Measurements from ENCODE around the gene APOBEC3F.
"Not testable (repeated sequence)": the region's sequence is repeated elsewhere in the genome, so short reads cannot be mapped to it uniquely, and the experiment has no call there.

APOBEC3F gene

DNA sequence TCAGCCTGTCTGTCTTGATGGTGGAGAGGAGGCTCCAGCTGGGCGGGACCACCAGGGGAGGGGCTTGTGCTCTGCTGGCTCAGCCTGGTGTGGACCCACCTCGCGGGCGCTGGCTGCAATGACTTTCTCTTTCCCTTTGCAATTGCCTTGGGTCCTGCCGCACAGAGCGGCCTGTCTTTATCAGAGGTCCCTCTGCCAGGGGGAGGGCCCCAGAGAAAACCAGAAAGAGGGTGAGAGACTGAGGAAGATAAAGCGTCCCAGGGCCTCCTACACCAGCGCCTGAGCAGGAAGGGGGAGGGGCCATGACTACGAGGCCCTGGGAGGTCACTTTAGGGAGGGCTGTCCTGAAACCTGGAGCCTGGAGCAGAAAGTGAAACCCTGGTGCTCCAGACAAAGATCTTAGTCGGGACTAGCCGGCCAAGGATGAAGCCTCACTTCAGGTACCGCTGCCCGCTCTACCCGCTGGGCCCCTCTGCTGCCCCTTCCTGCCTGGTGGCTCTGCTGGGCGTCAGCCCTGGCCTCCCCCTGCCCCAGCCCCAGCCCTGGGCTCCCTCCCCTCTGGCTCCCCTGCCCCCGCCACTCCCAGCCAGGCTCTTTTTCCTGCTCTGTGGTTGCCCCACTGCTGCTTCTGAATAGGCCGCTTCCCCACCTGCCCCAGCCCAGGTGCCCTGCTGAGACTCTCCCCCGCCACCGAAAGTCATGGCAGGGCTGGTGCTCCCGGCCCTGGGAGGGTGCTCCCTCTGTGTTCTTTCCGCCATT lies at the start of gene APOBEC3F:
APOBEC3F (plus strand) TSS at position 327 of the 759 bp plus-strand sequence; CDS start at position 424, 97 bp downstream.
- H3K36me3 ChIP-seq (ENCODE audit: control insufficient read depth in 5 of 5, insufficient read depth in 5 of 5, low read length in 5 of 5): peaks cover 0 to 11% (median 6%) of the 10 kb centered on the region in 5 donors
- peak within 1 kb of the TSS; percentile 46 for H3K27ac ChIP-seq (ENCODE audit: low read depth, low read length)
- peaks cover 0 to 14% (median 7%) of the 10 kb centered on the region in 5 donors for H3K4me1 ChIP-seq (ENCODE audit: control insufficient read depth in 5 of 5, insufficient read depth in 5 of 5, low read length in 5 of 5)
- not testable (repeated sequence) for H3K27me3 ChIP-seq (ENCODE audit: control insufficient read depth in 5 of 5, insufficient read depth in 4 of 5, low read length in 5 of 5); H3K9me3 ChIP-seq (ENCODE audit: control insufficient read depth in 5 of 5, low read length in 5 of 5)
- peak within 1 kb of the TSS; percentile 28 to 73 (median 66) for H3K9ac ChIP-seq (ENCODE audit: low read length in 5 of 5)
- peak within 1 kb of the TSS; percentile 50 to 66 (median 63) for H3K4me3 ChIP-seq (ENCODE audit: low read depth in 1 of 5, low read length in 5 of 5)

DNA sequence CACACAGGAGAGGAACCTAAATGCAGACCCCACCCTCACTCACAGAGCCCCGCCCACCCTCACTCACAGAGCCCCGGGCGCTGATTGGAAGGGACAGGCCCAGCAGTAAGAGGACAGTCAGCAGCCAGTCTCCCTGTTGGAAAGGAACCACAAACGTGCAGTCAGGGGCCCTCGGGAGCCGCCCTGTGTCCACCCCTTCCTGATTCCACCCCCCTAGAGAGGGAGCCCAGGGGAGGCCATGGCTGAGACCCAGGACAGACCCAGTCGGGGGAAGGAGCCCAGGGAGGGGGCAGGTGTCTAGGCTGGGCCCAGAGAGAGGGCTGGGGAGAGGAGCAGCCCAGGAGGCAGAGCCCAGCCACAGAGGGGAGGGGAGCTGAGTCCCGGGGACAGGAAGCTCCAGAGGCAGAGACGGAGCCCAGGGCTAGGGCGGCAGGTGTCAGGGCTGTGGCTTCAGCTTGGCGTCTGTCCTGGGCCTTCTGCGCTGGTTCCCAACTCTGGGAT lies 47.7 kb upstream of the APOBEC3F start:
- not testable (repeated sequence) for H3K9ac ChIP-seq (ENCODE audit: low read length in 5 of 5); H3K27ac ChIP-seq (ENCODE audit: low read depth, low read length); H3K4me1 ChIP-seq (ENCODE audit: control insufficient read depth in 5 of 5, insufficient read depth in 5 of 5, low read length in 5 of 5); H3K9me3 ChIP-seq (ENCODE audit: control insufficient read depth in 5 of 5, low read length in 5 of 5); H3K36me3 ChIP-seq (ENCODE audit: control insufficient read depth in 5 of 5, insufficient read depth in 5 of 5, low read length in 5 of 5); H3K4me3 ChIP-seq (ENCODE audit: low read depth in 1 of 5, low read length in 5 of 5)
- H3K27me3 ChIP-seq (ENCODE audit: control insufficient read depth in 5 of 5, insufficient read depth in 4 of 5, low read length in 5 of 5): peaks cover 8 to 17% (median 11%) of the 10 kb centered on the region in 5 donors

DNA sequence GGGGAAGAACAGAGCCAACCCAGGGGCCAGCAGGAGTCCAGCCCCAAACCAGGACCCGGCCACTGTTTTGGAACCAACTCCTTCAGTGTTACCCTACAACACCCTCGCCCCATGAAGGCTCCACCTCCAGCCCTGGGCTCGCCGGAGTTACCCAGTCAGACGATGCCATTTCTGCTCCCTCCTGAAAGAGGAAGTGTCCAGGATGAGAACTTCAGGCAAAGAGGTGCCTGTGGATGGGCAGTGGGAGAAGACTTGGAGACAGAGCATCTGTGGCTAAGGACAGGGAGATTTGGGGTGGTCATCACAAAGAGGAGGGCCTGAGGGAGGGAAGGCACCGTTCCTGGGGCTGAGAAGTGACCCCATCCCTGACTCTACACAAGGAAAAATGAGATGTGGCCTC lies 44.6 kb upstream of the APOBEC3F start:
- no peak overlapping the region for H3K9ac ChIP-seq (ENCODE audit: low read length in 5 of 5)
- H3K4me3 ChIP-seq (ENCODE audit: low read depth in 1 of 5, low read length in 5 of 5): no peak overlapping the region
- no peak overlapping the region for H3K27ac ChIP-seq (ENCODE audit: low read depth, low read length)
- peaks cover 14 to 25% (median 17%) of the 10 kb centered on the region in 5 donors for H3K27me3 ChIP-seq (ENCODE audit: control insufficient read depth in 5 of 5, insufficient read depth in 4 of 5, low read length in 5 of 5)
- H3K36me3 ChIP-seq (ENCODE audit: control insufficient read depth in 5 of 5, insufficient read depth in 5 of 5, low read length in 5 of 5): no peaks in the 10 kb centered on the region
- H3K4me1 ChIP-seq (ENCODE audit: control insufficient read depth in 5 of 5, insufficient read depth in 5 of 5, low read length in 5 of 5): no peaks in the 10 kb centered on the region
- no peaks in the 10 kb centered on the region for H3K9me3 ChIP-seq (ENCODE audit: control insufficient read depth in 5 of 5, low read length in 5 of 5)

DNA sequence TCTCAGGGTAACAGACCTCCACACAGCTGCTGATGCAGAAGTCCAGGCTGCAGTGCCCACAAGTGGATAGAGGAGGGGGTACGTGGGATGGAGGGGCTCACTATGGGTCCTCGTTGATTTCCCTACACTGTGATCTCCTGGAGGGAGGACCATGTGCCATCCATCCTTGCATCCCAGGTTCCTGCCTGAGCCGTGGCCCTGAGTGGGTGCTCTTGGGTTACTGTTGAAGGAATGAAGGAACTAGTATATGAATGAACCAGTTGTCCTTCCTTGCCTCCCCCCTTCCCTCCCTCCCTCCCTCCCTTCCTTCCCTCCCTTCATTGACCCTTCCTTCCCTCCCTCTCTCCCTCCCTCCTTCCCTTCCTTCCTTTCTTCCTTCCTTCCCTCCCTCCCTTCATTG lies 43.1 kb upstream of the APOBEC3F start:
- Histone ChIP-seq H3K36me3 (ENCODE audit: control insufficient read depth in 5 of 5, insufficient read depth in 5 of 5, low read length in 5 of 5) (no peaks in the 10 kb centered on the region), H3K9me3 (ENCODE audit: control insufficient read depth in 5 of 5, low read length in 5 of 5) (no peaks in the 10 kb centered on the region), H3K27ac (ENCODE audit: low read depth, low read length) (no peak overlapping the region), H3K4me3 (ENCODE audit: low read depth in 1 of 5, low read length in 5 of 5) (no peak overlapping the region), H3K4me1 (ENCODE audit: control insufficient read depth in 5 of 5, insufficient read depth in 5 of 5, low read length in 5 of 5) (no peaks in the 10 kb centered on the region), H3K9ac (ENCODE audit: low read length in 5 of 5) (no peak overlapping the region), H3K27me3 (ENCODE audit: control insufficient read depth in 5 of 5, insufficient read depth in 4 of 5, low read length in 5 of 5) (peaks cover 14 to 25% (median 17%) of the 10 kb centered on the region in 5 donors)

DNA sequence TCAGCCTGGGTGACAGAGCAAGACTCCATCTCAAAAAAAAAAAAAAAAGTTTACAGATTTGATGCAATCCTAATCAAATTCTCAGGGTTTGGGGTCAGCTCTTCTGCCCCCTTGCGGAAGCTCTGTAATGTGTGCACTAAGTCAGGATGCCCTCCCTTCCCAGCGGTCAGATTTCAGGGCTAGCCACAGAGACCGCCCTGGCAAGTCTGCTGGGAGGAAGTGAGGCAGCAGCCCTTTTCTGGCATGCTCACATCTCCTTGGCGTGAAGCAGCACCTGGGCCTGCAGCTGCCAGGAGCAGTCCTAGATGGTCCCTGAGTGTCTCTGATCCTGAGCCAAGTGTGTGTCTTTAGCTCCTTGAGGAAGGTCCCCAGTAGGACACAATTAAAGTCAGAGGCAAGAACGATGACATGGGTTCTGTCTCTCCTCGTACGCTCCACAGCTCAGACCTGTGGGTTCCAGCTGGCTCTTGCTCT lies 37.5 kb upstream of the APOBEC3F start:
- Histone ChIP-seq H3K4me3 (ENCODE audit: low read depth in 1 of 5, low read length in 5 of 5) (no peak overlapping the region), H3K9me3 (ENCODE audit: control insufficient read depth in 5 of 5, low read length in 5 of 5) (no peaks in the 10 kb centered on the region), H3K27ac (ENCODE audit: low read depth, low read length) (no peak overlapping the region)

DNA sequence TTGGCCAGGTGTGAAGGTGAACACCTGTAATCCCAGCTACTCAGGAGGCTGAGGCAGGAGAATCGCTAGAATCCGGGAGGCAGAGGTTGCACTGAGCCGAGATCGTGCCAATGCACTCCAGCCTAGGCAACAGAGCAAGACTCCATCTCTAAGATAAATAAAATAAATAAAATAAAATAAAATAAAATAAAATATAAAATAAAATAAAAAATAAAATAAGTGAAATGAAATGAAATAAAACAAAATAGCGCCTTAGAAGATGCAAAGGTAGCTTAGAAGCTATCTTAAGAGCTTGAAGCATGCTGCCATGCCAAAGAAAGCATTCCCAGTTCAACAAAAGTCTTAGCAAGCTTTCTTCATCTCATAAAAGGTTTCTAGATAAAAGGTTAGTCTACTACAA lies 33.5 kb upstream of the APOBEC3F start:
- no peaks in the 10 kb centered on the region for H3K27me3 ChIP-seq (ENCODE audit: control insufficient read depth in 5 of 5, insufficient read depth in 4 of 5, low read length in 5 of 5)
- H3K4me1 ChIP-seq (ENCODE audit: control insufficient read depth in 5 of 5, insufficient read depth in 5 of 5, low read length in 5 of 5): peaks cover 0 to 5% (median 3%) of the 10 kb centered on the region in 5 donors
- H3K9ac ChIP-seq (ENCODE audit: low read length in 5 of 5): no peak overlapping the region
- no peaks in the 10 kb centered on the region for H3K9me3 ChIP-seq (ENCODE audit: control insufficient read depth in 5 of 5, low read length in 5 of 5)
- no peak overlapping the region for H3K4me3 ChIP-seq (ENCODE audit: low read depth in 1 of 5, low read length in 5 of 5)
- no peak overlapping the region for H3K27ac ChIP-seq (ENCODE audit: low read depth, low read length)
- no peaks in the 10 kb centered on the region for H3K36me3 ChIP-seq (ENCODE audit: control insufficient read depth in 5 of 5, insufficient read depth in 5 of 5, low read length in 5 of 5)

More for the DNA sequence above, 37.5 kb upstream of the APOBEC3F start:
- Histone ChIP-seq H3K9ac (ENCODE audit: low read length in 5 of 5) (no peak overlapping the region), H3K4me1 (ENCODE audit: control insufficient read depth in 5 of 5, insufficient read depth in 5 of 5, low read length in 5 of 5) (peaks cover 0 to 5% (median 3%) of the 10 kb centered on the region in 5 donors), H3K27me3 (ENCODE audit: control insufficient read depth in 5 of 5, insufficient read depth in 4 of 5, low read length in 5 of 5) (peaks cover 0 to 9% (median 8%) of the 10 kb centered on the region in 5 donors), H3K36me3 (ENCODE audit: control insufficient read depth in 5 of 5, insufficient read depth in 5 of 5, low read length in 5 of 5) (no peaks in the 10 kb centered on the region)

DNA sequence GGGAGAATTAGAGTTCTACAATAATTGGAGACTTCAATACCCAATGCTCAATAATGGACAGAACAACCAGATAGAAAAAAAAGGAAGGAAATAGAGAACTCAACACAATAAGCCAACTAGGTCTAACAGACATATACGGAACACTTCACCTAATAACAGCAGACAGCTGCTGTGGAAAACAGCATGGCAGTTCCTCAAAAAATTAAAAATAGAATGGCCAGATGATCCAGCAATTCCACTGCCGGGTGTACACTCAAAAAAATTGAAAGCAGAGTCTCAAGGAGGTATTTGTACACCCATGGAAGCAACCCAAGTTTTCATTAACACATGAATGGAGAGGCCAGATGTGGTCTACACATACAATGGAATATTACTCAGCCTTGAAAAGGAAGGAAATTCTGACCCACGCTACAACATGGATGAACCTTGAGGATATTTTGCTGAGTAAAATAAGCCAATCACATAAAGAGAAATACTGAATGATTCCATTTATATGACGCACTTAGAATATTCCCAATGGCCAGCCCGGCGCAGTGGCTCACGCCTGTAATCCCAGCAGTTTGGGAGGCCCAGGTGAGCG lies 32.3 kb upstream of the APOBEC3F start:
- not testable (repeated sequence) for H3K4me3 ChIP-seq (ENCODE audit: low read depth in 1 of 5, low read length in 5 of 5); H3K9ac ChIP-seq (ENCODE audit: low read length in 5 of 5); H3K4me1 ChIP-seq (ENCODE audit: control insufficient read depth in 5 of 5, insufficient read depth in 5 of 5, low read length in 5 of 5); H3K9me3 ChIP-seq (ENCODE audit: control insufficient read depth in 5 of 5, low read length in 5 of 5); H3K27ac ChIP-seq (ENCODE audit: low read depth, low read length); H3K36me3 ChIP-seq (ENCODE audit: control insufficient read depth in 5 of 5, insufficient read depth in 5 of 5, low read length in 5 of 5); H3K27me3 ChIP-seq (ENCODE audit: control insufficient read depth in 5 of 5, insufficient read depth in 4 of 5, low read length in 5 of 5)

DNA sequence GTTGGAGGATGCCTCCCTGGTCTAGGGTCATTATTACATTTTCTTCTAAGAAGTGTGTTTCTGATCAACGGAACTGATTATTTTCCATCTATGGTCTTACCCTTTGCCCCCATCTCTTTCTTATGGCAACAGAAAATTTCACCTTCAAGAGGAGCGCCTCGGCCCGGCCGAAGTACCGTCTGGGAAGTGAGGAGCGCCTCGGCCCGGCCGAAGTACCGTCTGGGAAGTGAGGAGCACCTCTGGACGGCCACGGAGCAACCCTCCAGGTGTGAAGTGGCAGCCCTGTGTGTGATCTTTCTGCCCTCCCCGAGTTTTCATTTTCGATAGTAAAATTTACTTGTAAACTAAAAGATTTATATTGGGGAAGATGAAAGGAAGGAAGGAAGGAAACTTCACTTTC lies 29.7 kb upstream of the APOBEC3F start:
- no peaks in the 10 kb centered on the region for H3K9me3 ChIP-seq (ENCODE audit: control insufficient read depth in 5 of 5, low read length in 5 of 5)
- H3K27me3 ChIP-seq (ENCODE audit: control insufficient read depth in 5 of 5, insufficient read depth in 4 of 5, low read length in 5 of 5): no peaks in the 10 kb centered on the region
- no peak overlapping the region for H3K4me3 ChIP-seq (ENCODE audit: low read depth in 1 of 5, low read length in 5 of 5)
- H3K9ac ChIP-seq (ENCODE audit: low read length in 5 of 5): no peak overlapping the region
- no peak overlapping the region for H3K27ac ChIP-seq (ENCODE audit: low read depth, low read length)
- no peaks in the 10 kb centered on the region for H3K36me3 ChIP-seq (ENCODE audit: control insufficient read depth in 5 of 5, insufficient read depth in 5 of 5, low read length in 5 of 5)
- H3K4me1 ChIP-seq (ENCODE audit: control insufficient read depth in 5 of 5, insufficient read depth in 5 of 5, low read length in 5 of 5): peaks cover 0 to 22% (median 14%) of the 10 kb centered on the region in 5 donors

DNA sequence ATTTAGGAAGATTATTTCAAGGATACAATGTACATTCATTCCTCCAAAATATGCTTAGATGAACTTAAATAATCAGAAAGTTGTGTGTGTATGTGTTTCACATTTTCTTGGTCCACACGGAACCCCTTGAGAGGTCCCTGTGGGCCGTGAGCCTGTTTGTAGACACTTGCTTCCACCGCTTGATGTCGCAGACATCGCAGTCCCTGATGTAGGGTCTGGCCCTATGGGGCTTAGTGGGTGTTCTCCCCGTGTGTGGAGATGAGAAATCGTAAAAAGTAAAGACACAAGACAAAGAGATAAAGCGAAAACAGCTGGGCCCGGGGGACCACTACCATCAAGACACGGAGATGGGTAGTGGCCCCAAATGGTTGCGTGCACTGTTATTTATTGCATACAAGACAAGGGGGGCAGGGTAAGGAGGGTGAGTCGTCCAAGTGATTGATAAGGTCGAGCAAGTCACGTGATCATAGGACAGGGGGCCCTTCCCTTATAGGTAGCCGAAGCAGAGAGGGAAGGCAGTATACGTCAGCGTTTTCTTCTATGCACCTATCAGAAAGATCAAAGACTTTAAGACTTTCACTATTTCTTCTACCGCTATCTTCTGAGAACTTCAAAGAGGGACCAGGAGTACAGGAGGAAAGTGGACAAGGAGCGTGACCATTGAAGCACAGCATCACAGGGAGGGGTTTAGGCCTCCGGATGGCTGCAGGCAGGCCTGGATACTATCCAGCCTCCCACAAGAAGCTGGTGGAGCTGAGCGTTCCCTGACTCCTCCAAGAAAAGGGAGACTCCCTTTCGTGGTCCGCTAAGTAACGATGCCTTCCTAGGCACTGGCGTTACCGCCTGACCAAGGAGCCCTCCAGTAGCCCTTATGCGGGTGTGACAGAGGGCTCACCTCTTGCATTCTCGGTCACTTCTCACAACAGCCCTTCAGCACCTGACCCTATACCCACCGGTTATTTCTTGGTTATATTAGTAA lies 27.8 kb upstream of the APOBEC3F start:
- no peaks in the 10 kb centered on the region for H3K27me3 ChIP-seq (ENCODE audit: control insufficient read depth in 5 of 5, insufficient read depth in 4 of 5, low read length in 5 of 5)
- no peaks in the 10 kb centered on the region for H3K9me3 ChIP-seq (ENCODE audit: control insufficient read depth in 5 of 5, low read length in 5 of 5)
- no peaks in the 10 kb centered on the region for H3K36me3 ChIP-seq (ENCODE audit: control insufficient read depth in 5 of 5, insufficient read depth in 5 of 5, low read length in 5 of 5)
- H3K27ac ChIP-seq (ENCODE audit: low read depth, low read length): no peak overlapping the region
- H3K4me3 ChIP-seq (ENCODE audit: low read depth in 1 of 5, low read length in 5 of 5): no peak overlapping the region
- H3K9ac ChIP-seq (ENCODE audit: low read length in 5 of 5): no peak overlapping the region
- H3K4me1 ChIP-seq (ENCODE audit: control insufficient read depth in 5 of 5, insufficient read depth in 5 of 5, low read length in 5 of 5): peaks cover 0 to 22% (median 14%) of the 10 kb centered on the region in 5 donors
